Fibroblast of upper back skin (primary cell): ENCODE results near the gene KLF1.
"Not testable (repeated sequence)": the region's sequence is repeated elsewhere in the genome, so short reads cannot be mapped to it uniquely, and the experiment has no call there.

Experiments used
- DNase-seq: peaks from one replicate; pipeline ENCODE4 v3.0.0-alpha.2; 2013

Gene KLF1

GRCh38 chr19:12886969-12887747 lies at the start of gene KLF1:
Gene KLF1 (minus strand): TSS chr19:12887201. CDS start chr19:12887140, 61 bp downstream.
- DNase-seq: no peak

DNA sequence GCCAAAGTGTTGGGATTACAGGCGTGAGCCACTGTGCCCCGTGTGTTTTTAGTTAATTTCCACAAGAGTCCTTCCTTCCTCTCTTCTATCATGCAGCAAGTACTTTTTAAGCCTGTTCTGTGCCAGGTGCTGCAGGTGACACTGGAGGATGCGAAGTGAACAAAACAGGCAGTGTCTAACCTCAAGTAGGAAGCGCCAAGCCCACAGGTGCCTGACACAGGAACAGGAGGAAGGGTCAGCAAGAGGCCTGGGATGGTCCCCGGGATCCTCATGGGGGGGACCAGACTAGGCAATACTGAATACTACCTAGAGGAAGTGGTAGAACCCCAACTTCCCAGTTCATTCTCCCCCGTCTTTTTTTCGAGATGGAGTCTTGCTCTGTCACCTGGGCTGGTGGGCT lies 49.6 kb upstream of the KLF1 start:
- no peak for DNase-seq

DNA sequence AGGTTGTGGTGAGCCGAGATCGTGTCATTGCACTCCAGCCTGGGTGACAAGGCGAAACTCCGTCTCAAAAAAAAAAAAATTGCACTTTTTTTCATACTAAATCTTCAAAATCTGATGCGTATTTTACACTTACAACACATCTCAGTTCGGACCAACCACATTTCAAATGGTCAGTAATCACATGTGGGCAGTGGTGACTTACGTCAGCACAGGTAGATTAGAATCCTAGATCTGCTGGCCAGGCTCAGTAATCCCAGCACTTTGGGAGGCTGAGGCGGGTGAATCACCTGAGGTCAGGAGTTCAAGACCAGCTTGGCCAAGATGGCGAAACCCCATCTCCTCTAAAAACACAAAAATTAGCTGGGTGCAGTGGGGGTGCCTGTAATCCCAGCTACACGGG lies 48.1 kb upstream of the KLF1 start:
- DNase-seq: no peak

GRCh38 chr19:12933287-12934072 lies 46.5 kb upstream of the KLF1 start, which contains the start of gene FARSA:
Gene FARSA (minus strand): TSS chr19:12933711. CDS start chr19:12933696, 15 bp downstream.
- peak; percentile 88 for DNase-seq

DNA sequence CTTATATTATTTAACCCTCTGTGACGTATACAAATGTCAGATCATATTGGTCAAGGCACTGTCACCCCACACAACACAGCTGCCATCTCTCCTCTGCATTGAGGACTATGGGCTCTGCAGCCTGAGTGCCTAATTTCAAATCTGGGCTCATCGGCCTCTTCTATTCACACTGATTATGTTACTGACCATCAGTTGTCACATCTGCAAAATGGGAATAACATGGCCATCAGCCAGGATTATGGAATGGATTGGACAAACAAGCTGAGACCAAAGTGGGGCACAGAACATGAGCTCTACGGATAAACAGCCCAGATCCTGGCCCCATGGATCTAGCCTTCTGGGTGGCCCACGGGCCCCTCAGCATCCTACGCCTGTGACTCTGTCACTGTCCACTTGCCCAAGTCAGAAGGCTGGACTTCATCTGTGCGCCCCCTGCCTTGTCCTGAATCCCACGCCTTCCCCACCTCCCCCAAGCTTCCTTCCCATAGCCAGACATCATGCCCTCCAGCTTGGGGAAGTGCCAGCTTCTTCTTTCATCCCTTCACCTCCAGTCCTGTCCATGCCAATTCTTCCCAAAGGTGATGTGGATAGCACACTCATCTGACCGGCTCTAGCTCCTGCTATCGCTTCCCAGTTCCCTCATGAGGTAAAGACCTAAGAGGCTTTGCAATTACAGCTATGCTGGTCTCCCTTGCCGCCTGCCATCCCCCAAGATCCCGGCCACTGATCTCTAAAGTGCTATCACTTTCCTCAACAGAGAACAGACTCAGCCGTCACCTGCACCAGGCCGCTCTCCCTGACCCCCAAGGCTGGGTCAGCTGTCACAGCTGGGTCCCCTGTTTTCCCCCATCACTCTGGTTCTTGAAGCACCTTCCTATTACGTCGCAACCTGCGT lies 45.6 kb upstream of the KLF1 start:
- DNase-seq: no peak

- no peak for DNase-seq
Measured at GRCh38 chr19:12930002-12930645, 43.1 kb upstream of the KLF1 start.

- DNase-seq: no peak
Measured at GRCh38 chr19:12924621-12925310, 37.8 kb upstream of the KLF1 start.

- no peak for DNase-seq
Measured at GRCh38 chr19:12922959-12923358, 36.0 kb upstream of the KLF1 start.

- no peak for DNase-seq
Measured at GRCh38 chr19:12921047-12921446, 34.0 kb upstream of the KLF1 start.

- no peak for DNase-seq
Measured at GRCh38 chr19:12918253-12918652, 31.3 kb upstream of the KLF1 start.

GRCh38 chr19:12915860-12916259 lies 28.9 kb upstream of the KLF1 start:
- DNase-seq: not testable (repeated sequence)

DNA sequence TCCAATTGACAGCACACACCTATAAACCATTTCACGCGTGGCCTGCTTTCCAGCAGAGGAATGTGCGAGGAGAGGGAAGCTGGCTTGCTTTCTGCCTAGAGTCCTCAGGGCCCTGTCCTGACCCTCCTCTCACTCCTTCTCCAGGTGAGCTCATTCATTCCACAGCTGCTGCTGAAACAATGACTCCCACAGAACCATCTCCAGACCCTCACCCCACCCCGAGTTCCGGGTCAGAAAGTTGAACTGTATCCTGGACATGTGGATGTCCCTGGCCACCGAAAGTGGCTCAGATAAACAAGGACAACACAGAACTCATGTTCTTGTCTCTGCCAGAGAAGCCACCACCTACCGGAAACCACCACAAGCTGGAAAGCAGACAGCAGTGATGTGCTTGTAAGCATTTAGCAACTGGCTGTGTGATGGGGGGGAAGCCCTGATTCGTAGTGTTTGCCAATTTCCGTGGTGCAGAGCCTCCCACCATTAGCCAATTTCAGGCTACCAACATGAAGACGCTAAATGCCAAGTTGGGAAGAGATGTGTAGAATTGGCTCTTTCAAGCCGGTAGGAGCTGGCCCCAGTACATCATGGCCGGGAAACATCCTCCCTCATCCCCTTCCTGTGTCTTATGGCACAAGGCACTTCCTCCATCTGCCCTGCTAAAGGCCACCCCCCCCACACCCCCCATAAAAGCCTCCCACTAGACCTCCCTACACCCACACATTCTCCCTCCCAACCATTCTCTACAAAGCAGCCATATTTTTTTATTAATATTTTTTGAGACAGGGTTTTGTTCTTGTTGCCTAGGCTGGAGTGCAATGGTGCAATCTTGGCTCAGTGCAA lies 27.1 kb upstream of the KLF1 start:
- DNase-seq: peak; percentile 32

GRCh38 chr19:12913011-12913561 lies 26.1 kb upstream of the KLF1 start:
- peak; percentile 64 for DNase-seq

DNA sequence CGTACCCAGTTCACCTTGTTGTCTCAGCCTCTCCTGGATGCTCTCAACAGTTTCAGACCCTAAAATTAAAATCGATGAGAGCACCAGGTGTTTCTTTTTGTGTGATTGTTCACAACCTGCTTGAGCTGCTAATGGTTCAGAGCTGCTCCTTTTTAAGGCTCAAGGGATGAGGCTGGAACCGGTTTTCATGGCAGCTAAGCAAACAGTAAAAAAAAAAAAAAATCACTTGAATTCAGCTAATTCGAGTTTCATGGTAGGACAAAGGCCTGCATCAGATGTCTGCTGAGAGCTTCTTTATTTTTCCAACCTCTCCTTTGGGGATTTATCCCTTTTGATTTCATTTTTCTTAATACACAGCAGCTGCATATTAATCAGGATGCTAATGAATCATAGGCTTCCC lies 25.6 kb upstream of the KLF1 start:
- DNase-seq: no peak

- DNase-seq: no peak
Measured at GRCh38 chr19:12907166-12907565, 20.2 kb upstream of the KLF1 start.

GRCh38 chr19:12899891-12900518 lies 13.0 kb upstream of the KLF1 start:
- DNase-seq: no peak

GRCh38 chr19:12896460-12896859 lies 9.5 kb upstream of the KLF1 start:
- DNase-seq: no peak

DNA sequence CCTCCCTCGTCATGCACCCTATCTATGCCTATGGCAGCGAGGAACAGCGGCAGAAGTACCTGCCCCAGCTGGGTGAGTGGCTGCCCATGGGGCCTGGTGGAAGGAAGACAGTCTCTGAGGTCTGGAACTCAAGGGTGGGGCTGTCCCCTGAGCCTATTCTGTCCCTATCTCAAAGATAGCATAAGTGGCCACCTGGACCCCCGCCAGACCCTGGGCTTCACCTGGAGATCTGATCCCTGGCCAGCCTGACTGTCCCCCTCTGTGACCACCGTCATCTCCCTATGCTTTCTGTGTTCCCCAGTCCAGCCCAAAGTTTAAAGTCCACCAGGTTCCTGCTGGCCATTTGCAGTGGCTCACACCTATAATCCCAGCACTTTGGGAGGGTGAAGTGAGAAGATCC lies 6.6 kb upstream of the KLF1 start:
- DNase-seq: no peak

GRCh38 chr19:12891553-12892021 lies 4.6 kb upstream of the KLF1 start:
- no peak for DNase-seq
